HG02870 (cell line): ENCODE measurements around the gene TAF13.
"Not testable (repeated sequence)": the region's sequence is repeated elsewhere in the genome, so short reads cannot be mapped to it uniquely, and the experiment has no call there.

Source experiments
- ATAC-seq: cut with Tn5 transposase; IDR thresholded peaks from one replicate; pipeline ENCODE4 v1.9.1; 2021; ENCODE audit warnings: mild to moderate bottlenecking, moderate library complexity; ENCODE audit not compliant: unreplicated experiment

TAF13 gene

DNA sequence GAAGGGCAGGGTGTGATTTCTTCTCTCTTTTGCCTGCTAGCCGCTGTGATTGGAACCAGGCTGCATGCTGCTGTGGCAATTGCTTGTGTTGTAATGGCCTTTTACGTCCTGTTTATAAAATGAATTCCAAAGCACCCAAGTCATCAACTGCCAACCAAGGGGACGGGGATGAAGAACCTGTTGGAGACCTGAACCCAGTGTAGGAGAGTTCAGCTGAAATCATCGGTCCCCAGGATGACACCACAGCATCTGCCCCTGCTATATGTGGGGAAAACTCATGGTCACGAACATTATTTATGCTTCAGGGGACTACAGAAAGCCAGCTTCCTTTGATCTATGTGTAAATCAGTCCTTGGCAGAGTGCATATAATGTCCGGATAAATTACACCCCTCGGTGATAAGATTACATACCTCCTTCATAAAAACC lies 18.6 kb upstream of the TAF13 start:
- no peak for ATAC-seq

DNA sequence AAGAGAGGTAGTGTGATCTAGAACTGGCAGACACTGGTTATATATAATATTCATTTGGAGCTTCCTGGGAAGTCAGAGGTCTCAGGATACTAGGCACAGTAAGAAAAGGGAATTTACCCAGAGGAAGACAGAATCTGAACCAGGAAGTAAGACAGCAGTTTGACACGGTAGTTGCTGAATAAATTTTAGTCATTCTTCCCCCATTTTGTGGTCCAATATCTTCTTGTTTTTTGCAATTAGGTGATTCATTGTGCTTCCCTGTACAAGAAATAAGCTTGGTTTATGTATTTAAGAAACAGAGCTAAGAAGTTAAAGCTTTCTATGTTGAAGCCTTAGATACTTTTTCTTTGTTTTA lies 16.0 kb upstream of the TAF13 start:
- ATAC-seq = no peak

DNA sequence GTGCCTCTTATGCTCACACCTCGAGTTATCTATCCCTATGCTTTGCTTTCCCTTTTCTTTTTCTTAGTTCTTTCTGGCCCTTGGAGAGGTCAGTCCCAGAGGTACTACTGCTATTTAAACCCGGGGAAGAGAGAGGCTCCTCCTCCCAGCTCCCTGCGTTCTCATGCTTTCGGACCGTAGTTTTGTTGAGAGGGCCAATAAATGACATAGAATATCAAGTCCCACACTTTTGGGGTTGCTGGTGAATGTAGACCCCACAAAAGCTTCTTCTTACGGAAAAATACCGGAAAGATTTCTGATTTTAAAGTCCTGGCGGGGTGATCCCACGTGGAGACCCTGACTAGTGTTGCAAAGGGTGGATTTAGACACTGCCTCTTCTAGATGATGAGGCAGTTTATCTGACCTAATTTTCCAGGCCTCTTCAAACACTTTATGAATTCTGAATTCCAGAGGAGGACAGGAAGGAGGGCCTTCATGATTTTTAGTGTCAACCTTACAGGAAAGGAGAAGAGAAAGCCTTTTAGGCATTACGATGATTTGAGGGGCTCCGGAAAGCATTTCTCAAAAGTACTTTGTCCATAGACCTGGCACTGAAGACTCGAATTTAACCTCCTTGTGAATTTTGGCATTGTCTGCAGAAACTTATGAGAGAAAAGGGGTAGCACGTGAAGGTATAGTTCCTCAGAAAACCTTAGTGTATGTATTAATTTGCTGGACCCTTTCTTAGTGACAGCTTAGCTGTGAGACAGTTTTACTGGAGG lies 15.5 kb upstream of the TAF13 start:
- ATAC-seq = peak; percentile 50

DNA sequence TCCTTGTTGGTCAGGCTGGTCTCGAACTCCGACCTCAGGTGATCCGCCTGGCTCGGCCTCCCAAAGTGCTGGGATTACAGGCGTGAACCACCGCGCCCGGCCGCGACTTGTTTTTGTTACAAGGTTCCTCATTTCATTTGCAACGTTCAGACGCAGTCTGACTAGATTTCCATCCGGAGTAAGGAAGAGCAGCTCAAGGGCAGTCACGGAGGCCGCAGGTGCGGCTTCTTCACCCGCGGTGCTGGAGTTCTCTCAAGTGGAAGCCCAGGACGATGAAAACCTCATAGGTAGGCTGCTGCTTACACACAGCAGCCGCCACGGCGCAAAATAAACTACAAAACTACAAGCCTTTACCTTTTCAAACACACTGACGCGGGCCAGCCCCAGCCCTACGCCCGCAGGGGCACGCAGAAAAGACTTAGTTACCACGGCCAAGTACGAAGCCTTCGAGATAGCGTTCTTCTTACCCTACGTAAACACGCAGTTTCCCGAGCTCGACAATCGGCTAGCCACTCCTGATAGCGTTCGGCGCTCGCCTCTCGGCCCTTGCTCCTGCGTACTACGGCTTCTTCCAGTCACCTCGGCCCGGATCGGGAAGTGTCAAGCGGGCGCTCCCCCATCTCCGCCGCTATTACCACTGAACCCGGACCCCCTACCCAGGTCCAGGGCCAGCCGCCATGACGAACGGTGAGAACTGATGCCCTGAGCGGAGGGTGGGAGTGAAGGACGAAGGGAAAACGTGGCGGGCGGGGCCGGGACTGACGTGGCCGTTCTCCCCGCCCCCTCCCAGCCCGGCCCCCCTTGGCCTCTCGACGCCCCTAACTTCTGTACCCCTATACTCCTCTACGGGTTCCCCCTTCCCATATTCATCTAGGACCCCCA lies 14.6 kb upstream of the TAF13 start, which contains the start of gene TMEM167B:
Gene TMEM167B, plus strand, starts transcription at position 569 of the 882 bp plus-strand sequence. Its CDS starts 109 bp downstream, at position 678.
- ATAC-seq = peak; percentile 82

DNA sequence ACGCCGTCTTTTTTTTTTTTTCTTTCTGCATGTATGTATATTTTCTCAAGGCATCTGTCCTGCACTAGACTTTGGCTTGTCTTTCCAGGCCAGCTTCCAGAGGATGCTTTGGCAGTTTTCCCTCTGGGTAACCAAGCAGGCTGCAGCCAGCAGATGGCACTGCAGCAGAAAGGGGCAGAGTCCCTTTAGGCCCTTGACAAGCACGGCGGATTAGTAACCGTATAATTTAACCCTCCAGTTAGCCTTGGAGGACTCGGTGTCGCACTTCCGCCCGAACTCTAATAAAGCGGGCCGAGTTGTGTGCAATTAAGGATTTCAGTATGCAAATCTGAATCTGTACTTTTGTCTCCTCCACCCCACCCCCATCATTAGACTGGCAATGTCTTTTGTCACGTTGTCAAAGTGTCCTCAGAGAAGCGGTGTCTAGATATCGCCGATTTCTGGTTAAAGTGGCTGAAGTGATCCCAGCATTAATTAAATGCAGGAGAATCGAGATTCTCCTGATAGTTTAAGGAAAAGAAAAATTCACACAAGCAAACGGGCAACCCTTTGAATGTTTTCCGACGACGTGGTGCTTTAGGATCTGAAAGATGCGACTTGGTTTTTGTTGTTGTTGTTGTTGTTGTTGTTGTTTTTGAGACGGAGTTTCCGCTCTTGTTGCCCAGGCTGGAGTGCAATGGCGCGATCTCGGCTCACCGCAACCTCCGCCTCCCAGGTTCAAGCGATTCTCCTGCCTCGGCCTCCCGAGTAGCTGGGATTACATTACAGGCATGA lies 13.6 kb upstream of the TAF13 start:
- ATAC-seq = no peak

DNA sequence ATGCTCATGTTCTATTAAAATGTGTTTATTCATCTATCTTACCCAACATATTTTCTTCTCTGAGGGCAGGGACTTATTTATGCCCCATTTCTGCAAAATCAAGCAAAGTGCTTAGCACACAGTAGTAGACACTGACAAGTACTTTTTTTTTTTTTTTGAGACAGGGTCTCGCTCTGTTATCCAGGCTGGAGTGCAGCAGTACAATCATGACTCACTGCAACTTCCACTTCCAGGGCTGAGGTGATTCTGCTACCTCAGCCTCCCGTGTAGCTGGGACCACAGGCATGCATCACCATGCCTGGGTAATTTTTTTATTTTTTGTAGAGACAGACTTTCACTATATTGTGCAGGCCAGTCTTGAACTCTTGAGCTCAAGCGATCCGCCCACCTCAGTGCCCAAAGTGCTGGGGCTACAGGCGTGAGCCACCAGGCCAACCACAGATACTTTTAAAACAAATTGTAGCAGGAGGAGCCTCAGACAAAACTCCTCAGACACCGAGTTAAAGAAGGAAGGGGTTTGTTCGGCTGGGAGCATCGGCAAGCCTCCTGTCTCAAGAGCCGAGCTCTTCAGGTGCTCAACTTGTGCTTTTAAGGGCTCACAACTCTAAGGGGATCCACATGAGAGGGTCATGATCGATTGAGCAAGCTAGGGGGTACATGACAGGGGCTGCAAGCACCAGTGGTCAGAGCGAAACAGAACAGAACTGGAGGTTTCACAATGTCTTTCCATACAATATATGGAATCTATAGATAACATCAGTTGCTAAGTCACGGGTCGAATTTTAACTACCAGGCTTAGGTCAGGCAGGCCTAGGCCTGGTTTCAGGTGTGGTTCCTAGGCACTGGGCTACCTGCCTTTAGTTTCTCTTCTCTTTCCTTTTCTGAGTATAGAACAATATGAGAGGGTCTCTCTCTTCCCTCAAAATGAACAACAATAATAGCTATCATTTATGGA lies 9.0 kb upstream of the TAF13 start:
- ATAC-seq = no peak

DNA sequence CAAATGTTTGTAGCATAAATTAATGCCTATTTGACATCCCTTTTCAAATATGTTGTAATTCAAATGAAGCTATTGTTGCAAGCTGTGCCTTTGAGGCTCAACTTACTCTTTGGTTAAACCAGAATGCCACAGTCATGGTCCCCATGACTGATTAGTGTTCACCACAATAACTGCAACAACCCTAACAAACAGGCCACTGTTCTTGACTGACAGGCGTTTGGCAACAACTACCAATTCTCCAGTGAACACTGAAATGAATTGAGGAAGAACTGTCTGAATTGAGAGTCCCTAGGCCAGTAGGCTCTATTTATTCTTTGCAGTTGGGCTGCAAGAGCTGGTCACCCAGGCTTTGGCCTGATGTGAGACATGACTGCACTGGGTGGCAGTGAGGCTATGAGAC lies 8.1 kb upstream of the TAF13 start:
- no peak for ATAC-seq

DNA sequence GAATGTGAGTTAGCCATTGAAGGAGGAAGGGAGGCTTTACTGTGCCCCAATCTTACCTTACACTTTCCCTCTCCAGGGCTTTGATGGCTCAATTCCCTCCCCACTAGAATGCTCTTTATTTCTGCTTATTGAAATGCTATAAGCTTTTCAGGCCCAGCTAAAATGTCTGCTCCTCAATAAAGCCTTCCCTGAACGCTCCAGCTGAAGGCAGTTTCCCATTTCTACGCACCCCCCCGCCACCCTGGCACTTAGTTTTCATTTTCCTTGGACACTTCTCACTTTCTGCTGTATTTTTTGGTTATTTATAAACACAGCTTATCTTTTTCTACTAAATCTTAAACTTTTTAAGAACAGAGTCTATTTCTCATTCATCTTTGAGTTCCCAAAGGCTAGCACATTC lies 7.7 kb upstream of the TAF13 start:
- ATAC-seq = no peak

DNA sequence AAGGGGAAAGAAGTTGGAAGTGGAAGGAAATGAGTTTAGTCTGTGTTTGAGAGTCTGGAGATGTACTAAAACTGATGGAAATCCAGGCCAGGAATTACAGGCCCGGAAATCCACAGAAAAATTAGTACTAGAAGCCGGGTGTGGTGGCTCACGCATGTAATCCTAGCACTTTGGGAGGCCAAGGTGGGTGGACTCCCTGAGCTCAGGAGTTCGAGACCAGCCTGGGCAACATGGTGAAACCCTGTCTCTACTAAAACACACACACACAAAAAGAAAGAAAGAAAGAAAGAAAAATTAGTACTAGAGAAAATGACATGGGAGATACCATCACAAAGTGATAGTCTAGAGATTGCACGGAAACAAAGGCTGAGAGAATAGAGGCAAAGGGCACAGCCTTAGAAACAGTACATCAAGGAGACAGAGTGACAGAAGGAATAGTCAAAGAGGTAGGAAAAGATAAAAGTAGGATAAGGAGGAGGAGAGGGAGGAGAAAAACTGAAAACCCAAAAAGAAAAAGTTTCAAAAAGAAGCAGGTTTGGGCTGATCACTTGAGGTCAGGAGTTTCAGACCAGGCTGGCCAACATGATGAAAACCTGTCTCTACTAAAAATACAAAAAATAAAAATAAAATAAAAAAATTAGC lies 4.8 kb upstream of the TAF13 start:
- no peak for ATAC-seq

DNA sequence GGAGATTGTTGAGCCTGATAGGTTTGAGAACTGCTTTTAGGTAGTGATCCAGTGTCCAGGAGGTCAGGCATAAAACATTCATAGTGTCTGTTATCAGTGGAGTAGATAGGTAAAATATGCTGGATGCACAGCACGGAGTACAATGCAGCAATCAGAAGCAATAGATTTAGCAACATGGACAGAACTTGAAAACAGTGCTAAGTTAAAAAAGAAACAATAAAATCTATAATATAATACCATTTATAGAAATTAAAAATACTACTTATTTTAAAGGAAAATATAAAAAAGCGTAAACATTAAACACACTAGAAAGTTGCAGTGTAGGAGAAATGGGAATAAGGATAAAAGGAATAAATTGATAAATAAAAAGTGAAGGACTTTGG lies 3.4 kb upstream of the TAF13 start:
- no peak for ATAC-seq

DNA sequence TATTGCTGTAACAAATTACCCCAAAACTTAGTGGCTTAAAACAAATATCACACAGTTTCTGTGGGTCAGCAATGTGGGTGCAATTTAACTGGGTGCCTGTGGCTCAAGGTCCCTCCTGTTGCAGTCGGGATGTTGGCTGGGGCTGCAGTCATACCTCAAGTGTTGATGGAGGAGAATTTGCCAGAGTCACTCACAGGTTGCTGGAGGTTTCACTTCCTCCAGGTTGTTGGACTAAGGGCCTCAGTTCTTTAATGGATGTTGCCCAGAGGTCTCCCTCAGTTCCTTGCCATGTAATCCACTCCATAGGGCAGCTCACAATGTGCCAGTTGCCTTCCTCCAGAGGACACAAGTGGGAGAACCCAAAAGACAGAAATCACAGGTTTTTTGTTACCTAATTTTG lies 2.5 kb upstream of the TAF13 start:
- no peak for ATAC-seq

DNA sequence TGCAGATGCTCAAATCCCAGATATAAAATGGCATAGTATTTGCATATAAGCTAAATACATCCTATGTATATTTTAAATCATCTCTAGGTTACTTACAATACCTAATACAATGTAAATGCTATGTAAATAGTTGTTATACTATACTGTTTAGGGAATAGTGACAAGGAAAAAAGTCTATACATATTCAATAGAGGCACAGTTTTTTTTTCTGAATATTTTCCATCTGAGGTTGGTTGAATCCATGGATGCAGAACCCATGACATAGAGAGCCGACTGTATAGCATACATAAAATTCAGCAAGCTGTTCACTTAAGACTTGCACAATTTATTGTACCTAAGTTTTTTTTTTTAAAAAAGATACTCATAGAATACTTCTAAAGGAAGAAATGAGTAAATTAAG lies 6.5 kb downstream of the TAF13 start:
- ATAC-seq = no peak

DNA sequence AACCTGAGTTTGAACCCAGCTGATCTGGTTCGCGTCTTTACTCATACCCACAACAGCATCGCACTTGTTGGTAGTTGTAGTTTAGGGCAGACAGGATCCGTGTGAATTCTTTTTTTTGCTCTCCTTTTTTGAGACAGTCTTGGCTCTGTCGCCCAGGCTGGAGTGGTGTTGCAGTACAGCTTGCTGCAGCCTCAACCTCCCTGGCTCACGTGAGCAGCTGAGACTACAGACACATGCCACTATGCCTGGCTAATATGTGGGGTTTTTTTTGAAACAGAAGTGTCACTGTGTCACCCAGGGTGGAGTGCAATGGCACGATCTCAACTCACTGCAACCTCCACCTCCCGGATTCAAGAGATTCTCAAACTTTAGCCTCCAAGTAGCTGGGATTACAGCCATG lies 7.9 kb downstream of the TAF13 start:
- no peak for ATAC-seq

DNA sequence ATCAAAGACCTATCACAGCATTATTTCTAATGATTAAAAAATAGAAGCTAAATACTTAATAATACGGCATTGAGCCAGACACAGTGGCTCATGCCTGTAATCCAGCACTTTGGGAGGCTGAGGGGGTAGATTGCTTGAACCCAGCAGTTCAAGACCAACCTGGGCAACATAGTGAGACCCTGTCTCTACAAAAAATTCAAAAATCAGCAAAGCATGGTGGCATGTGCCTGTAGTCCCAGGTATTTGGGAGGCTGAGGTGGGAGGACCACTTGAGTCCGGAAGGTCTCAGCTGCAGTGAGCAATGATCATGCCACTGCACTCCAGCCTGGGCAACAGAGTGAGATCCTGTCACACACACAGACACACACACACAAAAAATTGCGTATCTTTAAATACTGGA lies 10.7 kb downstream of the TAF13 start:
- no peak for ATAC-seq

DNA sequence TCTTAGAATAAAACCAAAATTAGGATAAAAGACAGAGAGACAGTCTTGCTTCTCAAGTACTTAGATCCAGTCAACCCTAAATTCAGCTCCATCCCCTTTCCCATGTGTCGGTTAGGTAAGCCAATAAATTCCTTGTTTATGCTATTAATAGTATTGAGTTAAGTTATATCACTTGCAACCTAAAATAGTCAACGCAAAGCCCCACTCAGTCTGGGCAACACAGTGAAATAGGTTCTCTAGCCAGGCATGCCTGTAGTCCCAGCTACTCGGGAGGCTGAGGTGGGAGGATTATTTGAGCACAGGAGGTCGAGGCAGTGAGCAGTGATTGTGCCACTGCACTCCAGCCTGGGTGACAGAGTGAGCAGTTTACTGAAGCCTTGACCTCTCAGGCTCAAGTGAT lies 14.6 kb downstream of the TAF13 start:
- ATAC-seq = no peak

DNA sequence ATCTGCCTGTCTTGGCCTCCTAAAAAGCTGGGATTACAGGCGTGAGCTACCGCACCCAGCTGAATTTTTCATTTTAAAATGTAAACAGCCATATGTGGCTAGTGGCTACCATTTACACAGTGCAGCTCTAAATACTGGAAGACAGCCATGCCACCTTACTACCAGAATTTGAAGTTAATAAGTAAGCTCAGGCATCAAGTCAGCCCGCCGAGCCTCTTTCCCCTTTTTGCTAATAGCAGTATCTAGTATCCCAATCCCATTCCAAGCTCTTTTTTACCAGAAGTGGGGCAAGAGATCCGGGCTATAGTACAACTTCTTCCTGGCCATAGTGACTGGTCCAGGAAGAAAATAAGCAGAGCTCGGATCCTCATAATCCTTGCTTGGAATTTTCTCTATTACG lies 15.1 kb downstream of the TAF13 start:
- ATAC-seq = no peak

DNA sequence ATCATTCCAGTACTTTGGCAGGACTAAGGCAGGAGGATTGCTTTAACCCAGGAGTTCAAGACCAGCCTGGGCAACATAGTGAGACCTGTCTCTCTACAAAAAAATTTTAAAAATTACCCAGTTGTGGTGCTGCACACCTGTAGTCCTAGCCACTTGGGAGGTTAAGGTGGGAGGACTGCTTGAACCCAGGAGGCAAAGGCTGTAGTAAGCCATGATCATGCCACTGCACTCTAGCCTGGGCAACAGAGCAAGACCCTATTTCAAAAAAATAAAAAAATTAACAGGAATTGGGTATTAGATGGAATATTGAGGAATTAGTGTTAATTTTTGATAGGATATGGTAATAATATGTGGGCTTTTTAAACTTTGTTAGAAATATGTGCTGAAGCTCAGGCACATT lies 16.8 kb downstream of the TAF13 start:
- no peak for ATAC-seq

DNA sequence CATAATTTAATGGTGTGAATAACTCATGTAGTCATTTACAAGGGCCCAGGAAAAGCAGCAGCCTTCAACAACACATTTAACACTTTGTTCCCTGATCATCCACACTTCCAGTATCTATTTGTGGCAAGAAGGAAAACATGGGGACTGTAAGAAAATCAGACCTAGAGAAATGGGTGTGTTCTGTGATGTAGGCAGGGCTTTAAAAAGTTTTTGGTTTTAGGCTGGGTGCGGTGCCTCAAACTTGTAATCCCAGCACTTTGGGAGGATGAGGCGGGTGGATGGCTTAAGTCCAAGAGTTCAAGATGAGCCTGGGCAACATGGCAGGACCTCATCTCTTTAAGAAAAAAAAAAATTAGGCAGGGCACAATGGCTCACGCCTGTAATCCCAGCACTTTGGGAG lies 19.7 kb downstream of the TAF13 start:
- ATAC-seq = no peak

DNA sequence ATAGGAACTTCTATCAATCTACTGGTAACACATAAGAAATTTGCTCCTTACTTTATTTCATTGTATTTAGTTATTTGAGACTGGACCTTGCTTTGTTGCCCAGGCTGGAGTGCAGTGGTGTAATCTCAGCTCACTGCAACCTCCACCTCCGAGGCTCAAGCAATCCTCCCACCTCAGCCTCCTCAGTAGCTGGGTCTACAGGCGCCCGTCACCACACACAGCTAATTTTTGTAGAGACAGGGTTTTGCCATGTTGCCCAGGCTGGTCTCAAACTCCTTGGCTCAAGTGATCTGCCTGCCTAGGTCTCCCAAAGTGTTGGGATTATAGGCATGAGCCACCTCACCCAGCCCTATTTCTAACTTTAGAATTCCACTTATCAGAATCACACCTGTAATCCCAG lies 23.7 kb downstream of the TAF13 start:
- not testable (repeated sequence) for ATAC-seq
